OCI-LY1 (cell line): ENCODE measurements around the gene SHISA3.

Experiments
- CTCF ChIP-seq: fragments of 200-600 bp; sonication (generic), shearing (Covaris generic); IDR thresholded peaks from 2 replicates; pipeline ENCODE4 v1.5.1; 2017; ENCODE audit warnings: mild to moderate bottlenecking, antibody characterized with exemption, low read length, moderate library complexity, mixed read lengths
- EZH2 ChIP-seq: fragments of 200-600 bp; sonication (generic), shearing (Covaris generic); IDR thresholded peaks from 2 replicates; pipeline ENCODE4 v1.8.0; 2017; ENCODE audit warnings: borderline replicate concordance, mixed run types, mild to moderate bottlenecking, antibody characterized with exemption, low read length, moderate library complexity, mixed read lengths

GRCh38 chr4:42411803-42412202 lies 14.5 kb downstream of the SHISA3 start:
- TF ChIP-seq EZH2 (no peak), CTCF (no peak)
